Colonic mucosa (tissue), 4 donors: ENCODE results near the gene PLCB4. TPM values are rescaled to one million over a fixed set of nuclear protein-coding genes. Genes with fewer than 3 reads are reported as not detected.

Source experiments
- DNase-seq: peaks from one replicate; pipeline ENCODE4 v3.0.0-alpha.2; 2020
- H3K27ac ChIP-seq: fragments of 200-600 bp; one replicate; pipeline ENCODE4 v1.8.0; 2021
- H3K27me3 ChIP-seq: fragments of 200-600 bp; one replicate; pipeline ENCODE4 v1.8.0; 2021
- H3K36me3 ChIP-seq: fragments of 200-600 bp; one replicate; pipeline ENCODE4 v1.8.0; 2021
- H3K4me1 ChIP-seq: fragments of 200-600 bp; one replicate; pipeline ENCODE4 v1.8.0; 2021; ENCODE audit warnings: mild to moderate bottlenecking
- H3K4me3 ChIP-seq: fragments of 200-600 bp; one replicate; pipeline ENCODE4 v1.8.0; 2021
- H3K9ac ChIP-seq, 2 donors: one replicate each; pipeline ENCODE4 v1.7.0; 2013; ENCODE audit warnings: control low read depth in 2 of 2, low read depth in 2 of 2, low read length in 2 of 2
- H3K9me3 ChIP-seq: fragments of 200-600 bp; one replicate; pipeline ENCODE4 v1.8.0; 2021
- CTCF ChIP-seq: fragments of 200-600 bp; IDR thresholded peaks from one replicate; pipeline ENCODE4 v1.8.0; 2022; ENCODE audit warnings: antibody characterized with exemption, mild to moderate bottlenecking
- intact Hi-C: fragments of 100-400 bp; cut with DNase I; formaldehyde crosslinking; loops from one replicate; pipeline ENCODE4 v1.14.1; 2022
- total RNA-seq, 2 donors: library from RNA; stranded (reverse); fragmentation: NEBNext Ultra II Directional in 1 of 2; extraction: Animal tissue kit (Norgen Biotek cat#: 25700) in 1 of 2; gene quantifications; one replicate each; pipeline ENCODE4 v1.2.1, GENCODE V29; 2021
- donor health status: healthy.
- donor health status: DM: no; HTN: no; CAD: no.
- donor health status: DM: no; HTN: no; CAD: no.

The PLCB4 gene
- total RNA-seq, 2 donors from 2014 or later, result 39.4 to 39.5 TPM

- no peaks in the 10 kb centered on the region for H3K9me3 ChIP-seq
- H3K27me3 ChIP-seq, result no peaks in the 10 kb centered on the region
- no peaks in the 10 kb centered on the region for H3K36me3 ChIP-seq
- DNase-seq, result peak; percentile 38
- H3K27ac ChIP-seq, result peak overlapping the region; percentile 29
- intact Hi-C loops, result no loop called here
- no peaks in the 10 kb centered on the region for H3K4me1 ChIP-seq
- no peak overlapping the region for H3K4me3 ChIP-seq
- no peak for TF ChIP-seq CTCF
- H3K9ac ChIP-seq, result no peak overlapping the region
Observed at GRCh38 chr20:9241721-9242427, 173.0 kb downstream of the PLCB4 start.

- no peaks in the 10 kb centered on the region for H3K27me3 ChIP-seq
- intact Hi-C loops, result no loop called here
- no peak overlapping the region for H3K9ac ChIP-seq
- H3K9me3 ChIP-seq, result no peaks in the 10 kb centered on the region
- H3K36me3 ChIP-seq, result no peaks in the 10 kb centered on the region
- no peak for DNase-seq
- TF ChIP-seq CTCF, result no peak
- no peak overlapping the region for H3K4me3 ChIP-seq
- no peak overlapping the region for H3K27ac ChIP-seq
- no peaks in the 10 kb centered on the region for H3K4me1 ChIP-seq
Observed at GRCh38 chr20:9243986-9244385, 175.1 kb downstream of the PLCB4 start.

DNA sequence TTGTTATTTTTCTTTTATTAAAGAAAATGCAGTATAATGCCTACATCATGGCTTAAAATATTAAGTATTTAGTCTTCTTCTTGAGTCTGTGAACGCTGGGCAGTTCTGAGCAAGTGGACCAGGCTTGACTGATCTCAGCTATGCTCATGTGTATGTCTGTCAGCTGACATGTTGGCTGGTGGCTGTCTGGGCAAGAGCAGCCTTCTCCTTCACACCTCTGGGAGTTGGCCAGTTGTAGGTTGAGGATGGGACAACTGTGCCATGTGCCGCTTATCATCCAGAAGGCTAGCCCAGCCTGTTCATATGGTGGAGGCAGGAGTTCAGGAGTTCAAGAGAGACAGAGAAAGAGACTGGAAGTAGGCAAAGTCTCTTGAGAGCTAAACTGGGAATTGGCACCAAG lies 175.9 kb downstream of the PLCB4 start:
- intact Hi-C loops, result no loop called here
- Histone ChIP-seq H3K4me3 (no peak overlapping the region), H3K9me3 (no peaks in the 10 kb centered on the region), H3K36me3 (no peaks in the 10 kb centered on the region), H3K27ac (no peak overlapping the region), H3K9ac (no peak overlapping the region), H3K4me1 (no peaks in the 10 kb centered on the region), H3K27me3 (no peaks in the 10 kb centered on the region)
- no peak for TF ChIP-seq CTCF
- DNase-seq, result no peak

DNA sequence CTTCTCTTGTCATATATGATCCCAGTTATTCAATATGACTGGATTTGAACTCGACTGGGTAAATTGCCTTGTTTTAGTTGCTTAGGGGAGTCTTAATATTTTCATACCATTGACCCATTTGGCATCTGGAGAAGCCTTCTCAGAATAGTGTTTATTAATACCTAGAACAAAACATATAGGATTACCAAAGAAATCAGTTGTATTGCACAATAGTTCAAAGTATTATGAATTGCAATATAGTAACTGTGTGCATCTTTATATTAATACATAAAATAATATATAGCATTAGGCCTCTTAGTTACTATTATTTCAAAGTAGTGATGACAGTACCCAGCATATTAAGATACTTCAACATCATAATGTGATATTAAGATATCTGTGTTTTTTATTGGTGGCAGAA lies 177.8 kb downstream of the PLCB4 start:
- Histone ChIP-seq H3K27me3 (no peaks in the 10 kb centered on the region), H3K4me1 (no peaks in the 10 kb centered on the region), H3K4me3 (no peak overlapping the region), H3K27ac (no peak overlapping the region), H3K9ac (no peak overlapping the region), H3K36me3 (no peaks in the 10 kb centered on the region), H3K9me3 (no peaks in the 10 kb centered on the region)
- intact Hi-C loops, result no loop called here
- no peak for TF ChIP-seq CTCF
- DNase-seq, result no peak

DNA sequence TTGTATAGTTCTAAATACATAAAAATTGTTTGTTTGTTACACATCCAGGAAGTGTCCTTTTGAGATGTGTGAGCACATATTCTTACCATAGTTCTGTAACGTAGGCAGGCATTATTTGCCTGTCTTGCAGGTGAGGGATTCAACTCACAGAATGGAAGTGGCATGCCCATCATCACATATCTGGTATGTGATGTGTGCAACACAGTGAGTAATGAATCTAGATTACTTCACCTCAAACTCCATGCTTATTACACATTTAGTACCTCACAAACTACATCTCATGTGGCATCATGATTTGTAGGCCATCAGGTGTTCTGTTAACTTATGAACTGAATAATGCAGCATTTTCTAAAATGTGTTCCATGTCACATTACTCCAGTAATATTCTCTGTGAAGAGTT lies 181.6 kb downstream of the PLCB4 start:
- DNase-seq, result no peak
- no peak overlapping the region for H3K27ac ChIP-seq
- TF ChIP-seq CTCF, result no peak
- intact Hi-C loops, result no loop called here
- H3K36me3 ChIP-seq, result no peaks in the 10 kb centered on the region
- no peaks in the 10 kb centered on the region for H3K4me1 ChIP-seq
- no peak overlapping the region for H3K9ac ChIP-seq
- no peaks in the 10 kb centered on the region for H3K27me3 ChIP-seq
- no peaks in the 10 kb centered on the region for H3K9me3 ChIP-seq
- H3K4me3 ChIP-seq, result no peak overlapping the region
